PFSK-1 (cell line): Measurements from ENCODE around the gene CCDC112.

ENCODE experiments used
- FOXP2 ChIP-seq: optimal IDR thresholded peaks from 2 replicates; pipeline ENCODE3; 2011; ENCODE audit warnings: borderline replicate concordance, control low read depth, inconsistent platforms; ENCODE audit not compliant: insufficient read depth; ENCODE audit errors: extremely low read length, extremely low read depth
- POLR2AphosphoS5 ChIP-seq: IDR thresholded peaks from 2 replicates; pipeline ENCODE4 v1.6.1; 2012; ENCODE audit warnings: low read depth, mild to moderate bottlenecking, control low read depth, low read length, moderate library complexity
- REST ChIP-seq, 2 experiments: IDR thresholded peaks; 2 replicates each; pipeline versions ENCODE4 v1.6.1 to v1.8.0; 2011 to 2012; ENCODE audit warnings: low read depth in 2 of 2, low read length in 2 of 2, control low read depth in 1 of 2, inconsistent platforms in 1 of 2, mild to moderate bottlenecking in 1 of 2, moderate library complexity in 1 of 2; ENCODE audit not compliant: insufficient read depth in 1 of 2
- SIN3A ChIP-seq: IDR thresholded peaks from 2 replicates; pipeline ENCODE4 v1.6.1; 2012; ENCODE audit warnings: mild to moderate bottlenecking, low read length, moderate library complexity, borderline replicate concordance; ENCODE audit not compliant: insufficient read depth
- TAF1 ChIP-seq: IDR thresholded peaks from 2 replicates; pipeline ENCODE4 v1.6.1; 2012; ENCODE audit warnings: low read length, control low read depth, borderline replicate concordance; ENCODE audit not compliant: insufficient read depth

The CCDC112 gene

GRCh38 chr5:115304496-115304895 lies 8.0 kb upstream of the CCDC112 start:
- no peak for TF ChIP-seq TAF1
- no peak for TF ChIP-seq POLR2AphosphoS5

- no peak for TF ChIP-seq TAF1
- TF ChIP-seq SIN3A = no peak
- no peak for TF ChIP-seq FOXP2
- TF ChIP-seq POLR2AphosphoS5 = no peak
- no peak for TF ChIP-seq REST (IDR thresholded peaks at IDR 0.05; ENCODE audit: insufficient read depth in 1 of 2, low read depth in 2 of 2, low read length in 2 of 2)
These were observed 2.4 kb upstream of the CCDC112 start for GRCh38 chr5:115298811-115299210.

DNA sequence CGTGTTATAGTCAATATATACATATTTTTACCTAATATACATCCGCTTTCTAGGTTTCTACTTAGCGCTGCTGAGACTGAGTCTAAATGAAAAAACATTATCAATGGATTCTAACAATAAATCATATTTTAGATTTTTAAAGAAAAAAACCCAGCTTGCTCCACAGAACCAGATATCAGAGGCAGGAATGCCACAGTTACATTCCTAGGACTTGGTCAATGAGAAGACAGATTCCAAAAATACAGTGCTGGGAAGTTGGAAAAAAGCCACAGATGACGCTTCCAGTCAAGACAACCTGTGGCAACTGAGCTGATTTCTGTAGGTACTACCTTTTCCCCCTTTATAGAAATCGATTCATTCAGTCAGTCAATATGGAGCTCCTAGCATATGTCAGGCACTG lies 577 bp upstream of the CCDC112 start:
- TF ChIP-seq TAF1 = no peak
- no peak for TF ChIP-seq REST (IDR thresholded peaks at IDR 0.05; ENCODE audit: insufficient read depth in 1 of 2, low read depth in 2 of 2, low read length in 2 of 2)
- no peak for TF ChIP-seq FOXP2
- no peak for TF ChIP-seq SIN3A
- no peak for TF ChIP-seq POLR2AphosphoS5

DNA sequence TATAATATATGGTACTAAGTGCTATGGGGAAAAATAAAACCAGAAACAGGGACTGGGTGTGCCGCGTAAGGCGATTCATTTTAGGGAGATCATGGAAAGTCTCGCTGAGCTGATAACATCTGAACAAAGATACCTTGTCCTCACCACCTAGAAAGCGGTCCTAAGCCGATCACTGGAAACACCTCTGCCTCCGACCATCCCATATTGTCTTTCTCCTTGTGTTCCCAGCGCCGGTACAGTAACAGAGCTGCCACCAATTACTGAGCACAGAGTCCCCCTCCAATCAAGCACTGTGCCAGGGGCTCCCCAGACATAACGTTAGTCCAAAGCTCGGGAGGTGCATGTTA lies 704 bp downstream of the CCDC112 start:
- TF ChIP-seq POLR2AphosphoS5 = no peak
- no peak for TF ChIP-seq FOXP2
- no peak for TF ChIP-seq TAF1
- TF ChIP-seq REST (IDR thresholded peaks at IDR 0.05; ENCODE audit: insufficient read depth in 1 of 2, low read depth in 2 of 2, low read length in 2 of 2) = no peak
- TF ChIP-seq SIN3A = no peak

GRCh38 chr5:115291397-115291796 lies 5.1 kb downstream of the CCDC112 start:
- no peak for TF ChIP-seq FOXP2
- TF ChIP-seq SIN3A = no peak
- TF ChIP-seq TAF1 = no peak
- TF ChIP-seq POLR2AphosphoS5 = no peak
- no peak for TF ChIP-seq REST (IDR thresholded peaks at IDR 0.05; ENCODE audit: insufficient read depth in 1 of 2, low read depth in 2 of 2, low read length in 2 of 2)

- TF ChIP-seq REST (IDR thresholded peaks at IDR 0.05; ENCODE audit: insufficient read depth in 1 of 2, low read depth in 2 of 2, low read length in 2 of 2) (no peak), FOXP2 (no peak), SIN3A (no peak), TAF1 (no peak), POLR2AphosphoS5 (no peak)
These were observed 7.3 kb downstream of the CCDC112 start for GRCh38 chr5:115289104-115289503.
